GM18951 (cell line): ENCODE data around the gene MRM2.
A peak's percentile ranks its signal among the peaks of the same experiment; 100 is the strongest.
"Not testable (repeated sequence)": the region's sequence is repeated elsewhere in the genome, so short reads cannot be mapped to it uniquely, and the experiment has no call there.

Experiments used
- POLR2A ChIP-seq: IDR thresholded peaks from 4 replicates; pipeline ENCODE4 v1.6.1; 2011; ENCODE audit warnings: mild to moderate bottlenecking; ENCODE audit not compliant: insufficient read length, insufficient read depth; ENCODE audit errors: extremely low read depth
- in situ Hi-C: fragments of 300-500 bp; cut with MboI; formaldehyde crosslinking; loops from one replicate; pipeline ENCODE4 v1.12.0; 2022; ENCODE audit warnings: low sequenced_read_pairs, mixed read lengths, inconsistent platforms; ENCODE audit not compliant: unreplicated experiment

Gene MRM2

GRCh38 chr7:2274666-2275065 is 32.7 kb upstream of the MRM2 start:
- in situ Hi-C loops = no loop called here
- TF ChIP-seq POLR2A = no peak

- no peak for TF ChIP-seq POLR2A
- in situ Hi-C loops = no loop called here
These were observed 31.9 kb upstream of the MRM2 start for GRCh38 chr7:2273866-2274265.

- in situ Hi-C loops = no loop called here
These were observed 30.0 kb upstream of the MRM2 start for GRCh38 chr7:2272031-2272430.

GRCh38 chr7:2271273-2272026 is 29.4 kb upstream of the MRM2 start:
- in situ Hi-C loops = no loop called here
- TF ChIP-seq POLR2A = no peak

More at GRCh38 chr7:2272031-2272430, 30.0 kb upstream of the MRM2 start:
- TF ChIP-seq POLR2A = no peak

GRCh38 chr7:2270495-2270894 is 28.5 kb upstream of the MRM2 start:
- in situ Hi-C loops = no loop called here

GRCh38 chr7:2269991-2270460 is 28.0 kb upstream of the MRM2 start:
- TF ChIP-seq POLR2A = no peak
- in situ Hi-C loops = no loop called here

More at GRCh38 chr7:2270495-2270894, 28.5 kb upstream of the MRM2 start:
- TF ChIP-seq POLR2A = no peak

GRCh38 chr7:2269089-2269990 is 27.3 kb upstream of the MRM2 start:
- in situ Hi-C loops = not testable (repeated sequence)

- no peak for TF ChIP-seq POLR2A
- in situ Hi-C loops = no loop called here
These were observed 24.9 kb upstream of the MRM2 start for GRCh38 chr7:2266911-2267310.

GRCh38 chr7:2264158-2264557 is 22.2 kb upstream of the MRM2 start:
- in situ Hi-C loops = no loop called here
- no peak for TF ChIP-seq POLR2A

- no peak for TF ChIP-seq POLR2A
- in situ Hi-C loops = no loop called here
These were observed 21.2 kb upstream of the MRM2 start for GRCh38 chr7:2263176-2263575.

GRCh38 chr7:2261611-2262010 is 19.6 kb upstream of the MRM2 start:
- in situ Hi-C loops = no loop called here
- peak; percentile 21 for TF ChIP-seq POLR2A

GRCh38 chr7:2260820-2261219 is 18.8 kb upstream of the MRM2 start:
- TF ChIP-seq POLR2A = no peak
- in situ Hi-C loops = no loop called here

- in situ Hi-C loops = no loop called here
- TF ChIP-seq POLR2A = no peak
These were observed 17.5 kb upstream of the MRM2 start for GRCh38 chr7:2259480-2259879.
